GM12864 (cell line): ENCODE measurements around the gene AKNA.
A peak's percentile ranks its signal among the peaks of the same experiment; 100 is the strongest.

Experiments
- DNase-seq: peaks from one replicate; pipeline ENCODE4 v3.0.0-alpha.2; 2011; ENCODE audit warnings: low read depth
- H3K4me3 ChIP-seq: 2 replicates; pipeline ENCODE4 v1.5.1; 2011; ENCODE audit warnings: mild to moderate bottlenecking, low read depth, low read length, control low read depth
- CTCF ChIP-seq: IDR thresholded peaks from 2 replicates; pipeline ENCODE4 v1.5.1; 2011; ENCODE audit warnings: low read depth, mild to moderate bottlenecking, moderate library complexity, low read length, control low read depth, inconsistent platforms; ENCODE audit errors: missing control alignments

Gene AKNA

DNA sequence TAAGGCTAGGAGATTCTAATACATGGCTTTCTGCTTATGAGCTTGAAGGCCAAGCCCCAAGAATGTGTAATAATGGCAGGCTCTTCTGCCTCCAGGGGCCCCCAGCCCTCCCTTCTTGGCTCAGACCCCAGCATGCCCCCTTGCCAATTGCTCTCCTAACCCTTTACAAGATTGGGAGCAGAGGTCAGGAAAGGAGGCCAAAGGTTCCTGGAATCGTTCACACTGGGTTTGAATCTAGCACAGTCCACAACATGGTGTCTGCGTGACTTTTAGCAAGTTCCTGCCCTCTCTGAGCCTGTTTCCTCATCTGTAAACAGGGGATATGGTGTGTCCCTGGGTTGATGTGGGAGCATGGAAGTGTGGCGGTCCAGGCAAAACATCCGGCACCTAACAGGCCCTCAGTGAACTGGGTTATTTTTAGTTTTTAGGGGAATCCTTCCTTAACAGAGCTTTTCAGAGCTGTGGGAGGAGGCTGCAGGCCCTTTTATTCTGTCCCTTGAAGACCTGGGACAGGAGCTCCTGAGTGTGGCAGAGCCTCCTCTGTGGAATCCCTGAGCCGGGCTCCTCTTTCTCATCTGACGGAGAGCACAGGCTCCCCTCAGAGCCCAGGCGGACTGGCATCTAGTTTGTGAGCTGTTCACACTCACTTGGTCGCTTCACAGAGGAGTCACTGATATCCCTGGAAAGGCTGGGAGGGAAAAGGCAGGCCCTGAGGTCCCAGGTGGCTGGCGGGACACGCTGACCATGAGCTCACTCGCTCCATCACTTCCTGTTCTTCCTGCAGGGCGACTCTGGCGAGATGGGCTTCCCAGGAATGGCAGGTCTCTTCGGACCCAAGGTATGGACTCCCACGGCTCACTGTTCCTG is 88.3 kb downstream of the AKNA start:
- DNase-seq, result no peak
- no peak for TF ChIP-seq CTCF
- no peak overlapping the region for H3K4me3 ChIP-seq

- no peak overlapping the region for H3K4me3 ChIP-seq
- DNase-seq, result no peak
- no peak for TF ChIP-seq CTCF
Measured at GRCh38 chr9:114296338-114296737, 91.4 kb downstream of the AKNA start.

- no peak for DNase-seq
- no peak for TF ChIP-seq CTCF
- H3K4me3 ChIP-seq, result no peak overlapping the region
Measured at GRCh38 chr9:114294664-114295063, 93.1 kb downstream of the AKNA start.

GRCh38 chr9:114291886-114292590 is 95.7 kb downstream of the AKNA start:
- no peak overlapping the region for H3K4me3 ChIP-seq
- no peak for DNase-seq
- TF ChIP-seq CTCF, result no peak

- no peak overlapping the region for H3K4me3 ChIP-seq
- peak; percentile 83 for TF ChIP-seq CTCF
- DNase-seq, result no peak
Measured at GRCh38 chr9:114291064-114291474, 96.7 kb downstream of the AKNA start.

- H3K4me3 ChIP-seq, result no peak overlapping the region
- DNase-seq, result no peak
- no peak for TF ChIP-seq CTCF
Measured at GRCh38 chr9:114290561-114290986, 97.2 kb downstream of the AKNA start.
